Esophagus squamous epithelium (tissue), 5 donors: ENCODE data around the gene PTK7. TPM values are rescaled to one million over a fixed set of nuclear protein-coding genes. Genes with fewer than 3 reads are reported as not detected.
"Not testable (repeated sequence)": the region's sequence is repeated elsewhere in the genome, so short reads cannot be mapped to it uniquely, and the experiment has no call there.

Experiments
- DNase-seq: peaks from one replicate; lab custom pipeline; 2025; lab: John Stamatoyannopoulos, UW
- H3K27ac ChIP-seq, 4 donors: fragments of 200-600 bp; sonication (generic); one replicate each; pipeline ENCODE4 v1.5.1; 2016 to 2019; ENCODE audit warnings: mild to moderate bottlenecking in 1 of 4
- H3K27me3 ChIP-seq, 4 donors: fragments of 200-600 bp; sonication (generic); 1 replicate in 3 of 4; 2 replicates in 1 of 4; pipeline versions ENCODE4 v1.5.1 to v1.6.0; 2017 to 2021; ENCODE audit warnings: antibody characterized with exemption in 1 of 4
- H3K36me3 ChIP-seq, 3 donors: fragments of 200-600 bp; sonication (generic); one replicate each; pipeline ENCODE4 v1.5.1; 2016 to 2019
- H3K4me1 ChIP-seq, 3 donors: fragments of 200-600 bp; sonication (generic); one replicate each; pipeline ENCODE4 v1.5.1; 2017 to 2019
- H3K4me3 ChIP-seq, 4 donors: fragments of 200-600 bp; sonication (generic); 1 replicate in 3 of 4; 2 replicates in 1 of 4; pipeline ENCODE4 v1.5.1; 2016 to 2019; ENCODE audit warnings: mild to moderate bottlenecking in 2 of 4, moderate library complexity in 1 of 4
- H3K9me3 ChIP-seq, 3 donors: fragments of 200-600 bp; sonication (generic); one replicate each; pipeline ENCODE4 v1.5.1; 2016 to 2019
- CTCF ChIP-seq, 6 experiments: fragments of 450-650 bp in 4 of 6; fragments of 200-600 bp in 2 of 6; sonication (generic) in 2 of 6; IDR thresholded peaks; one replicate each; pipeline ENCODE4 v1.5.1; 2016 to 2019; ENCODE audit warnings: antibody characterized with exemption in 6 of 6, mild to moderate bottlenecking in 4 of 6, moderate library complexity in 4 of 6
- POLR2A ChIP-seq, 4 donors: fragments of 450-650 bp; IDR thresholded peaks; one replicate each; pipeline ENCODE4 v1.6.1; 2017; ENCODE audit warnings: antibody characterized with exemption in 4 of 4, mild to moderate bottlenecking in 4 of 4, moderate library complexity in 3 of 4
- WGBS, 2 donors: methylation state at CpG; one replicate each; pipeline ENCODE4 v1.1.5; 2018; 5-methylcytosine and 5-hydroxymethylcytosine counted together
- intact Hi-C: fragments of 100-400 bp; cut with DNase I; formaldehyde crosslinking; loops from one replicate; pipeline ENCODE4 v1.15.0; 2022
- total RNA-seq, 4 donors: library from RNA; depleted of rRNA; stranded (reverse); fragments of >200 nt; gene quantifications; one replicate each; pipeline ENCODE4 v1.1.0, GENCODE V29; 2016
- donor health status: DM: yes; HTN: yes; CAD: no.

PTK7 gene
- total RNA-seq, 4 donors from 2014 or later: 30.6 to 44.1 (median 36.7) TPM

- H3K4me1 ChIP-seq: peaks cover 0 to 4% (median 3%) of the 10 kb centered on the region in 3 donors
- no peak overlapping the region for H3K4me3 ChIP-seq
- intact Hi-C loops: no loop called here
- H3K27me3 ChIP-seq: no peaks in the 10 kb centered on the region
- no peak overlapping the region for H3K27ac ChIP-seq
- no peaks in the 10 kb centered on the region for H3K9me3 ChIP-seq
- no peak for TF ChIP-seq CTCF (IDR thresholded peaks at IDR 0.05)
- TF ChIP-seq POLR2A (IDR thresholded peaks at IDR 0.05): no peak
- WGBS, 2 donors: 77 to 96% methylated on average over 3 of the region's 3 CpGs
- peaks cover 0 to 34% (median 0%) of the 10 kb centered on the region in 3 donors for H3K36me3 ChIP-seq
- DNase-seq: no peak
These were observed 62.2 kb downstream of the PTK7 start for GRCh38 chr6:43138267-43138666.

DNA sequence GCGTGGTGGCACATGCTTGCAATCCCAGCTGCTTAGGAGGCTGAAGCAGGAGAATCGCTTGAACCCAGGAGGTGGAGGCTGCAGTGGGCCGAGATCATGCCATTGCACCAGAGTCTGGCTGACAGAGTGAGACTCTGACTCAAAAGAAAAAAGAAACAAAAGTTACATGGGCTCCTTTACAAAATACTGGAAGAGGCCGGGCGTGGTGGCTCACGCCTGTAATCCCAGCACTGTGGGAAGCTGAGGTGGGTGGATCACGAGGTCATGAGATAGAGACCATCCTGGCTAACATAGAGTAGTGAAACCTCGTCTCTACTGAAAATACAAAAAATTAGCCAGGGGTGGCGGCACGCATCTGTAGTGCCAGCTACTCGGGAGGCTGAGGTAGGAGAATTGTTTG, 63.9 kb downstream of the PTK7 start:
- Histone ChIP-seq H3K4me1 (peaks cover 0 to 15% (median 11%) of the 10 kb centered on the region in 3 donors), H3K36me3 (peaks cover 0 to 22% (median 0%) of the 10 kb centered on the region in 3 donors)
- intact Hi-C loops: loop anchor here (5.0 to 10.0 kb wide), 2 partner anchors 68 to 235 kb away; no protein-coding TSS in a partner anchor
- not testable (repeated sequence) for H3K27ac ChIP-seq, H3K9me3 ChIP-seq, H3K27me3 ChIP-seq, DNase-seq, H3K4me3 ChIP-seq
- WGBS, 2 donors: 76 to 79% methylated on average over 10 to 11 of the region's 11 CpGs

GRCh38 chr6:43141644-43142043, 65.5 kb downstream of the PTK7 start:
- TF ChIP-seq CTCF (IDR thresholded peaks at IDR 0.05) (no peak), POLR2A (IDR thresholded peaks at IDR 0.05) (no peak)
- no peak overlapping the region for H3K27ac ChIP-seq
- H3K36me3 ChIP-seq: peaks cover 0 to 35% (median 5%) of the 10 kb centered on the region in 3 donors
- no peaks in the 10 kb centered on the region for H3K27me3 ChIP-seq
- H3K4me1 ChIP-seq: peaks cover 0 to 17% (median 11%) of the 10 kb centered on the region in 3 donors
- WGBS, 2 donors: 91% methylated on average over 4 of the region's 16 CpGs; no CpG with 5 or more reads in 1 of the 2 donors
- intact Hi-C loops: loop anchor here (5.0 to 10.0 kb wide), 2 partner anchors 69 to 237 kb away; no protein-coding TSS in a partner anchor
- no peak overlapping the region for H3K4me3 ChIP-seq
- DNase-seq: no peak
- H3K9me3 ChIP-seq: no peaks in the 10 kb centered on the region

DNA sequence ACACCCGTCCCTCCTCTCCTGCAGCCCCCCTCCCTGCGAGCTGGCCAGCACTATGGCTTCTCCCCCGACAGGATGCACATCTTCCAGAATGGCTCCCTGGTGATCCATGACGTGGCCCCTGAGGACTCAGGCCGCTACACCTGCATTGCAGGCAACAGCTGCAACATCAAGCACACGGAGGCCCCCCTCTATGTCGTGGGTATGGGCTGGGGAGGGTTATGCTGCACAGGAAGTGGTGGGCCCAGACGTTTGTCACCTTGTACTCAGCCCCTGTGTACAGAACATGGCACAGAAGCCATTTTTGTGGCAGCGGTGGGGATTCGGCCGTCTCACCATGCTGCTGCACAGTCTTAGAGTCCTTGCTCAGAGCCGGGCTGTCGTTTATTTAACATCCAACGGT, 66.0 kb downstream of the PTK7 start:
- no peak for DNase-seq
- TF ChIP-seq CTCF (IDR thresholded peaks at IDR 0.05) (no peak), POLR2A (IDR thresholded peaks at IDR 0.05) (no peak)
- intact Hi-C loops: loop anchor here (5.0 to 10.0 kb wide), 2 partner anchors 70 to 237 kb away; no protein-coding TSS in a partner anchor
- Histone ChIP-seq H3K9me3 (no peaks in the 10 kb centered on the region), H3K4me1 (peaks cover 0 to 17% (median 11%) of the 10 kb centered on the region in 3 donors), H3K36me3 (peaks cover 2 to 40% (median 5%) of the 10 kb centered on the region in 3 donors), H3K27me3 (no peaks in the 10 kb centered on the region), H3K4me3 (no peak overlapping the region), H3K27ac (no peak overlapping the region)
- WGBS, 2 donors: 62 to 75% methylated on average over 4 to 8 of the region's 14 CpGs

GRCh38 chr6:43143235-43144128, 67.4 kb downstream of the PTK7 start:
- Histone ChIP-seq H3K36me3 (peaks cover 5 to 48% (median 5%) of the 10 kb centered on the region in 3 donors), H3K4me1 (peaks cover 0 to 17% (median 11%) of the 10 kb centered on the region in 3 donors), H3K27ac (peak overlapping the region in 3 of 4 donors; percentile 32 to 61 (median 38)), H3K4me3 (no peak overlapping the region), H3K9me3 (no peaks in the 10 kb centered on the region), H3K27me3 (no peaks in the 10 kb centered on the region)
- intact Hi-C loops: loop anchor here (5.0 to 10.0 kb wide), 2 partner anchors 71 to 239 kb away; no protein-coding TSS in a partner anchor
- TF ChIP-seq CTCF (IDR thresholded peaks at IDR 0.05): peak; percentile 83 to 98 (median 92)
- TF ChIP-seq POLR2A (IDR thresholded peaks at IDR 0.05): no peak
- no peak for DNase-seq
- 3 to 34% methylated on average over 5 to 6 of the region's 25 CpGs for WGBS, 2 donors
